Panc1 (cell line): ENCODE data around the gene NFKBIL1. TPM values are rescaled to one million over a fixed set of nuclear protein-coding genes. Genes with fewer than 3 reads are reported as not detected.

Source experiments
- ATAC-seq: fragments of 200-7000 bp; cut with Tn5 transposase; 2 replicates; pipeline ENCODE4 v1.9.1; 2020; ENCODE audit warnings: mild to moderate bottlenecking, moderate library complexity
- BruUV-seq: library from RNA; stranded (reverse); fragments of 400-500 nt; replicated peaks from 2 replicates; lab custom pipeline; 2021; lab: Mats Ljungman, UMichigan
- CTCF ChIA-PET: fragments of 300-600 bp; sonication (Branson Sonifier 250); formaldehyde crosslinking; loops from one replicate; lab custom pipeline; 2022; ENCODE audit warnings: antibody characterized with exemption; lab: Charles Lee
- POLR2A ChIA-PET: fragments of 300-600 bp; sonication (Branson Sonifier 250); formaldehyde crosslinking; loops from one replicate; lab custom pipeline; 2022; ENCODE audit warnings: antibody characterized with exemption; lab: Charles Lee
- DNase-seq: peaks from one replicate; pipeline ENCODE4 v3.0.0-alpha.2; 2010; ENCODE audit warnings: low read depth, low spot score
- H3K27ac ChIP-seq: 2 replicates; pipeline ENCODE4 v1.5.1; 2011; ENCODE audit warnings: mild to moderate bottlenecking, low read length, inconsistent platforms
- H3K27me3 ChIP-seq: fragments of 200-500 bp; sonication (Bioruptor generic); 2 replicates; pipeline ENCODE4 v1.6.0; 2014; ENCODE audit warnings: low read length, inconsistent platforms; ENCODE audit not compliant: control insufficient read depth, insufficient read depth
- H3K36me3 ChIP-seq: fragments of 200-500 bp; sonication (Bioruptor generic); 2 replicates; pipeline ENCODE4 v1.5.1; 2014; ENCODE audit warnings: inconsistent platforms, mild to moderate bottlenecking, low read length, moderate library complexity; ENCODE audit not compliant: control insufficient read depth, insufficient read depth
- H3K4me1 ChIP-seq: 2 replicates; pipeline ENCODE4 v1.5.1; 2011; ENCODE audit warnings: inconsistent platforms, mild to moderate bottlenecking, low read length, moderate library complexity; ENCODE audit not compliant: control insufficient read depth, insufficient read depth
- H3K4me3 ChIP-seq, 2 experiments: 2 replicates each; pipeline ENCODE4 v1.5.1; 2011 to 2012; ENCODE audit warnings: low read depth in 2 of 2, low read length in 2 of 2, mild to moderate bottlenecking in 2 of 2, inconsistent platforms in 1 of 2, moderate library complexity in 1 of 2
- H3K9me3 ChIP-seq: fragments of 200-500 bp; sonication (Bioruptor generic); 2 replicates; pipeline ENCODE4 v1.5.1; 2014; ENCODE audit warnings: low read depth, mild to moderate bottlenecking, inconsistent platforms, low read length, moderate library complexity; ENCODE audit not compliant: control insufficient read depth, insufficient read depth
- POLR2AphosphoS5 ChIP-seq: IDR thresholded peaks from 2 replicates; pipeline ENCODE4 v1.6.1; 2012; ENCODE audit warnings: mild to moderate bottlenecking, low read depth, low read length, moderate library complexity
- SIN3A ChIP-seq: IDR thresholded peaks from 2 replicates; pipeline ENCODE4 v1.6.1; 2012; ENCODE audit warnings: low read depth, mild to moderate bottlenecking, low read length, moderate library complexity, borderline replicate concordance; ENCODE audit not compliant: insufficient read depth
- TCF7L2 ChIP-seq: IDR thresholded peaks from 2 replicates; pipeline ENCODE4 v1.6.1; 2011; ENCODE audit warnings: mild to moderate bottlenecking, low read depth, low read length, inconsistent platforms
- in situ Hi-C: cut with HindIII; loops from 2 replicates; pipeline ENCODE4 v1.10.0; 2016; ENCODE audit warnings: low sequenced_read_pairs, low pct_unique_long_range_greater_than_20kb
- intact Hi-C: fragments of 100-400 bp; cut with micrococcal nuclease; formaldehyde crosslinking; loops from one replicate; pipeline ENCODE4 v1.10.0; 2022; ENCODE audit not compliant: unreplicated experiment
- total RNA-seq: library from RNA; stranded (reverse); gene quantifications from one replicate; pipeline ENCODE4 v1.2.1, GENCODE V29; 2021; ENCODE audit not compliant: unreplicated experiment
- TF ChIP-seq, protein P1 (sequence below), 2 experiments: IDR thresholded peaks; 2 replicates each; pipeline ENCODE4 v1.6.1; 2011 to 2012; ENCODE audit warnings: low read depth in 2 of 2, control low read depth in 1 of 2, low read length in 1 of 2, mild to moderate bottlenecking in 1 of 2, moderate library complexity in 1 of 2; ENCODE audit not compliant: insufficient read depth in 1 of 2
- TF ChIP-seq, protein P2 (sequence below): fragments of 450-650 bp; IDR thresholded peaks from 2 replicates; pipeline ENCODE4 v1.5.1; 2017; ENCODE audit warnings: mild to moderate bottlenecking

NFKBIL1 gene
- total RNA-seq, 1 experiment from 2014 or later = 27.9 TPM

DNA sequence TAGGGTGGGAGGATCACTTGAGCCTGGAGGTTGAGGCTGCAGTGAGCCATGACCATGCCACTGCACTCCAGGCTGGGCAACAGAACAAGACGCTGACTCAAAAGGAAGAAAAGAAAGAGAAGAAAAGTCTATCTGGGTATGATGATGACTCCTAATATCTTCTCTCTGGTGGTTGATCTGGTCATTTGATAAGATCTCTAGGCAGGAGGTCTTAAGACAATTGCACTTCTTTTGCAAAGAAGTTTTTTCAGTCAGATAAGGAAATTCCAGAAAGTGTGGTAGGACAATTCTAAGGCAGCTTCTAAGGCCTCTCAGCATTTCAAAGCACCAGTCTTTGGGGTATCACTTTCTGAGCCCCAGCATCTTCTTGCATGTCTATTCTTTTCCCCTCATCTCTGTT is 59.9 kb downstream of the NFKBIL1 start:
- no TSS peak for BruUV-seq
- ChIA-PET CTCF (interaction anchor here (0.6 to 0.7 kb wide), 2 partner anchors 33 to 113 kb away, joined by 5 to 11 read pairs; no protein-coding TSS in a partner anchor), POLR2A (interaction anchor here (0.7 kb wide), 1 partner anchor 65 kb away, joined by 5 read pairs; no protein-coding TSS in a partner anchor)
- H3K4me1 ChIP-seq = no peaks in the 10 kb centered on the region
- TF ChIP-seq POLR2AphosphoS5 (no peak), TCF7L2 (no peak), SIN3A (no peak)
- TF ChIP-seq, protein P1, sequence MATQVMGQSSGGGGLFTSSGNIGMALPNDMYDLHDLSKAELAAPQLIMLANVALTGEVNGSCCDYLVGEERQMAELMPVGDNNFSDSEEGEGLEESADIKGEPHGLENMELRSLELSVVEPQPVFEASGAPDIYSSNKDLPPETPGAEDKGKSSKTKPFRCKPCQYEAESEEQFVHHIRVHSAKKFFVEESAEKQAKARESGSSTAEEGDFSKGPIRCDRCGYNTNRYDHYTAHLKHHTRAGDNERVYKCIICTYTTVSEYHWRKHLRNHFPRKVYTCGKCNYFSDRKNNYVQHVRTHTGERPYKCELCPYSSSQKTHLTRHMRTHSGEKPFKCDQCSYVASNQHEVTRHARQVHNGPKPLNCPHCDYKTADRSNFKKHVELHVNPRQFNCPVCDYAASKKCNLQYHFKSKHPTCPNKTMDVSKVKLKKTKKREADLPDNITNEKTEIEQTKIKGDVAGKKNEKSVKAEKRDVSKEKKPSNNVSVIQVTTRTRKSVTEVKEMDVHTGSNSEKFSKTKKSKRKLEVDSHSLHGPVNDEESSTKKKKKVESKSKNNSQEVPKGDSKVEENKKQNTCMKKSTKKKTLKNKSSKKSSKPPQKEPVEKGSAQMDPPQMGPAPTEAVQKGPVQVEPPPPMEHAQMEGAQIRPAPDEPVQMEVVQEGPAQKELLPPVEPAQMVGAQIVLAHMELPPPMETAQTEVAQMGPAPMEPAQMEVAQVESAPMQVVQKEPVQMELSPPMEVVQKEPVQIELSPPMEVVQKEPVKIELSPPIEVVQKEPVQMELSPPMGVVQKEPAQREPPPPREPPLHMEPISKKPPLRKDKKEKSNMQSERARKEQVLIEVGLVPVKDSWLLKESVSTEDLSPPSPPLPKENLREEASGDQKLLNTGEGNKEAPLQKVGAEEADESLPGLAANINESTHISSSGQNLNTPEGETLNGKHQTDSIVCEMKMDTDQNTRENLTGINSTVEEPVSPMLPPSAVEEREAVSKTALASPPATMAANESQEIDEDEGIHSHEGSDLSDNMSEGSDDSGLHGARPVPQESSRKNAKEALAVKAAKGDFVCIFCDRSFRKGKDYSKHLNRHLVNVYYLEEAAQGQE (IDR thresholded peaks at IDR 0.05; ENCODE audit: insufficient read depth in 1 of 2, low read depth in 2 of 2, low read length in 1 of 2) = no peak
- TF ChIP-seq, protein P2, sequence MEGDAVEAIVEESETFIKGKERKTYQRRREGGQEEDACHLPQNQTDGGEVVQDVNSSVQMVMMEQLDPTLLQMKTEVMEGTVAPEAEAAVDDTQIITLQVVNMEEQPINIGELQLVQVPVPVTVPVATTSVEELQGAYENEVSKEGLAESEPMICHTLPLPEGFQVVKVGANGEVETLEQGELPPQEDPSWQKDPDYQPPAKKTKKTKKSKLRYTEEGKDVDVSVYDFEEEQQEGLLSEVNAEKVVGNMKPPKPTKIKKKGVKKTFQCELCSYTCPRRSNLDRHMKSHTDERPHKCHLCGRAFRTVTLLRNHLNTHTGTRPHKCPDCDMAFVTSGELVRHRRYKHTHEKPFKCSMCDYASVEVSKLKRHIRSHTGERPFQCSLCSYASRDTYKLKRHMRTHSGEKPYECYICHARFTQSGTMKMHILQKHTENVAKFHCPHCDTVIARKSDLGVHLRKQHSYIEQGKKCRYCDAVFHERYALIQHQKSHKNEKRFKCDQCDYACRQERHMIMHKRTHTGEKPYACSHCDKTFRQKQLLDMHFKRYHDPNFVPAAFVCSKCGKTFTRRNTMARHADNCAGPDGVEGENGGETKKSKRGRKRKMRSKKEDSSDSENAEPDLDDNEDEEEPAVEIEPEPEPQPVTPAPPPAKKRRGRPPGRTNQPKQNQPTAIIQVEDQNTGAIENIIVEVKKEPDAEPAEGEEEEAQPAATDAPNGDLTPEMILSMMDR = no peak
- no peaks in the 10 kb centered on the region for H3K27me3 ChIP-seq
- no peak overlapping the region for H3K4me3 ChIP-seq
- no peak overlapping the region for H3K27ac ChIP-seq
- no peak for DNase-seq
- intact Hi-C loops = no loop called here
- in situ Hi-C loops = no loop called here
- H3K36me3 ChIP-seq = no peaks in the 10 kb centered on the region
- no peaks in the 10 kb centered on the region for H3K9me3 ChIP-seq
- no peak for ATAC-seq

Other genes with a start within 250 kb of the NFKBIL1 start
- 191 TPM for gene HLA-B, start 190.4 kb upstream of the NFKBIL1 start, total RNA-seq
- gene MICA, start 144.0 kb upstream of the NFKBIL1 start, total RNA-seq = 33.9 TPM
- 72.1 TPM for gene MICB, start 49.5 kb upstream of the NFKBIL1 start, total RNA-seq
- gene MCCD1, start 18.6 kb upstream of the NFKBIL1 start, total RNA-seq = not detected
- 401 TPM for gene DDX39B, start 5.6 kb upstream of the NFKBIL1 start, total RNA-seq
- 0.98 TPM for gene ATP6V1G2, start 1.0 kb upstream of the NFKBIL1 start, total RNA-seq
- gene LTA, start 24.7 kb downstream of the NFKBIL1 start, total RNA-seq = 0.72 TPM
- gene TNF, start 28.0 kb downstream of the NFKBIL1 start, total RNA-seq = 0.64 TPM
- 3.7 TPM for gene LTB, start 34.8 kb downstream of the NFKBIL1 start, total RNA-seq
- gene LST1, start 38.7 kb downstream of the NFKBIL1 start, total RNA-seq = not detected
- not detected for gene NCR3, start 45.4 kb downstream of the NFKBIL1 start, total RNA-seq
- 0.44 TPM for gene AIF1, start 67.6 kb downstream of the NFKBIL1 start, total RNA-seq
- gene PRRC2A, start 73.1 kb downstream of the NFKBIL1 start, total RNA-seq = 318 TPM
- gene BAG6, start 105.1 kb downstream of the NFKBIL1 start, total RNA-seq = 491 TPM
- gene APOM, start 108.3 kb downstream of the NFKBIL1 start, total RNA-seq = 1.8 TPM
- gene C6orf47, start 113.2 kb downstream of the NFKBIL1 start, total RNA-seq = 22.4 TPM
- gene GPANK1, start 117.4 kb downstream of the NFKBIL1 start, total RNA-seq = 18.3 TPM
- gene CSNK2B, start 118.5 kb downstream of the NFKBIL1 start, total RNA-seq = 219 TPM
- 21.2 TPM for gene LY6G5B, start 122.4 kb downstream of the NFKBIL1 start, total RNA-seq
- gene LY6G5C, start 133.5 kb downstream of the NFKBIL1 start, total RNA-seq = 0.62 TPM
- gene ABHD16A, start 155.7 kb downstream of the NFKBIL1 start, total RNA-seq = 47.2 TPM
- not detected for gene LY6G6F, start 159.3 kb downstream of the NFKBIL1 start, total RNA-seq
- gene LY6G6D, start 167.7 kb downstream of the NFKBIL1 start, total RNA-seq = not detected
- 0.23 TPM for gene LY6G6C, start 174.1 kb downstream of the NFKBIL1 start, total RNA-seq
- gene MPIG6B, start 175.8 kb downstream of the NFKBIL1 start, total RNA-seq = not detected
- gene DDAH2, start 181.7 kb downstream of the NFKBIL1 start, total RNA-seq = 104 TPM
- gene CLIC1, start 188.9 kb downstream of the NFKBIL1 start, total RNA-seq = 583 TPM
- gene MSH5, start 192.4 kb downstream of the NFKBIL1 start, total RNA-seq = 38.1 TPM
- 6.3 TPM for gene SAPCD1, start 215.0 kb downstream of the NFKBIL1 start, total RNA-seq
- 4.3 TPM for gene VWA7, start 229.7 kb downstream of the NFKBIL1 start, total RNA-seq
- gene VARS1, start 248.1 kb downstream of the NFKBIL1 start, total RNA-seq = 229 TPM